Lung (tissue), 12 donors: ENCODE results near the gene FOXP1. TPM values are rescaled to one million over a fixed set of nuclear protein-coding genes. Genes with fewer than 3 reads are reported as not detected.

Source experiments
- ATAC-seq: fragments of 200-7000 bp; cut with Tn5 transposase; one replicate; pipeline ENCODE4 v1.9.1; 2020; ENCODE audit warnings: moderate number of reproducible peaks; ENCODE audit not compliant: insufficient read depth, low FRiP score
- DNase-seq, 3 donors: peaks; one replicate each; pipeline ENCODE4 v3.0.0-alpha.2; 2013 to 2017
- H3K27ac ChIP-seq, 2 donors: one replicate each; pipeline ENCODE4 v1.5.1; 2013; ENCODE audit warnings: mild to moderate bottlenecking in 2 of 2, moderate library complexity in 2 of 2, control low read depth in 1 of 2, inconsistent platforms in 1 of 2, low read depth in 1 of 2, low read length in 1 of 2
- H3K27me3 ChIP-seq, 3 donors: one replicate each; pipeline ENCODE4 v1.5.1; 2013; ENCODE audit warnings: low read length in 2 of 3; ENCODE audit not compliant: control insufficient read depth in 3 of 3, insufficient read depth in 3 of 3
- H3K36me3 ChIP-seq, 4 donors: one replicate each; pipeline ENCODE4 v1.5.1; 2013; ENCODE audit warnings: low read length in 4 of 4, mild to moderate bottlenecking in 1 of 4, moderate library complexity in 1 of 4; ENCODE audit not compliant: control insufficient read depth in 4 of 4, insufficient read depth in 4 of 4
- H3K4me1 ChIP-seq, 5 donors: one replicate each; pipeline ENCODE4 v1.5.1; 2013; ENCODE audit warnings: low read length in 5 of 5, mild to moderate bottlenecking in 2 of 5, moderate library complexity in 1 of 5; ENCODE audit not compliant: control insufficient read depth in 5 of 5, insufficient read depth in 5 of 5
- H3K4me3 ChIP-seq: one replicate; pipeline ENCODE4 v1.5.1; 2013; ENCODE audit warnings: mild to moderate bottlenecking, control low read depth, moderate library complexity
- H3K9ac ChIP-seq, 2 donors: one replicate each; pipeline ENCODE4 v1.5.1; 2013; ENCODE audit warnings: low read length in 2 of 2, control low read depth in 1 of 2; ENCODE audit not compliant: insufficient read depth in 1 of 2
- H3K9me3 ChIP-seq, 4 donors: one replicate each; pipeline ENCODE4 v1.5.1; 2013; ENCODE audit warnings: low read length in 3 of 4, mild to moderate bottlenecking in 1 of 4, moderate library complexity in 1 of 4; ENCODE audit not compliant: control insufficient read depth in 4 of 4, insufficient read depth in 3 of 4
- CTCF ChIP-seq: IDR thresholded peaks from 2 replicates; pipeline ENCODE4 v1.5.1; 2012; ENCODE audit warnings: mild to moderate bottlenecking; ENCODE audit errors: control extremely low read depth, extremely low read depth
- WGBS, 2 donors: extraction: QIAGEN DNeasy Blood & Tissue Kit; methylation state at CpG; one replicate each; pipeline ENCODE4 v1.1.7; 2013; 5-methylcytosine and 5-hydroxymethylcytosine counted together
- polyA plus RNA-seq, 2 donors: library from polyadenylated mRNA; stranded (reverse); fragments of 200-250 nt; gene quantifications; one replicate each; pipeline ENCODE4 v1.2.1, GENCODE V29; 2013
- total RNA-seq, 2 donors: library from RNA; depleted of rRNA in 1 of 2; stranded (reverse); fragments of >200 nt in 1 of 2; gene quantifications; one replicate each; pipeline ENCODE4 v1.2.1, GENCODE V29; 2014 to 2021
- donor health status: control.
- donor health status: control.
- donor health status: Bipolar disorder and iron deficiency.
- donor health status: healthy.
- donor health status: DM: yes; HTN: yes; CAD: no.

FOXP1 gene
- total and polyA plus RNA-seq, 4 donors = 13.8 to 287 (median 73.9) TPM

GRCh38 chr3:71254281-71255057 is 329.1 kb downstream of the FOXP1 start:
- Histone ChIP-seq H3K9me3 (no peaks in the 10 kb centered on the region), H3K9ac (no peak overlapping the region), H3K4me3 (no peak overlapping the region), H3K27me3 (no peaks in the 10 kb centered on the region), H3K36me3 (no peaks in the 10 kb centered on the region), H3K4me1 (peaks cover 0 to 10% (median 9%) of the 10 kb centered on the region in 5 donors), H3K27ac (peak overlapping the region; percentile 63 to 71)
- DNase-seq (peak in 2 of 3 donors; percentile 79 to 89), ATAC-seq (peak; percentile 54)
- 65 to 83% methylated on average over 7 of the region's 7 CpGs for WGBS, 2 donors
- no peak for TF ChIP-seq CTCF

GRCh38 chr3:71253169-71253568 is 330.4 kb downstream of the FOXP1 start:
- no peak overlapping the region for H3K27ac ChIP-seq
- no peaks in the 10 kb centered on the region for H3K9me3 ChIP-seq
- H3K9ac ChIP-seq = no peak overlapping the region
- WGBS, 2 donors = 85 to 93% methylated on average over 2 of the region's 2 CpGs
- H3K4me1 ChIP-seq = peaks cover 0 to 10% (median 9%) of the 10 kb centered on the region in 5 donors
- H3K27me3 ChIP-seq = no peaks in the 10 kb centered on the region
- H3K4me3 ChIP-seq = no peak overlapping the region
- DNase-seq = no peak
- no peak for ATAC-seq
- H3K36me3 ChIP-seq = no peaks in the 10 kb centered on the region
- no peak for TF ChIP-seq CTCF

- Histone ChIP-seq H3K9ac (no peak overlapping the region), H3K36me3 (no peaks in the 10 kb centered on the region), H3K4me1 (peaks cover 0 to 10% (median 9%) of the 10 kb centered on the region in 5 donors), H3K27me3 (no peaks in the 10 kb centered on the region), H3K27ac (peak overlapping the region; percentile 47 to 79), H3K4me3 (no peak overlapping the region), H3K9me3 (no peaks in the 10 kb centered on the region)
- 63 to 71% methylated on average over 2 of the region's 2 CpGs for WGBS, 2 donors
- ATAC-seq = no peak
- DNase-seq = peak in 1 of 3 donors; percentile 56
- TF ChIP-seq CTCF = no peak
These were observed 331.1 kb downstream of the FOXP1 start for GRCh38 chr3:71252466-71252865.
